ENCODE results near the gene IL17C. TPM values are rescaled to one million over a fixed set of nuclear protein-coding genes. Genes with fewer than 3 reads are reported as not detected.

IL17C gene
- total and polyA plus RNA-seq, 4 donors, result not detected

- H3K27ac ChIP-seq (ENCODE audit: low read depth in 1 of 2, low read length in 2 of 2), result no peak overlapping the region
- H3K9ac ChIP-seq (ENCODE audit: low read depth in 1 of 2, low read length in 2 of 2), result no peak overlapping the region
- 91% methylated on average over 10 of the region's 10 CpGs for WGBS
- no peaks in the 10 kb centered on the region for H3K9me3 ChIP-seq (ENCODE audit: control insufficient read depth in 4 of 4, low read length in 3 of 4)
- H3K4me3 ChIP-seq (ENCODE audit: low read depth in 1 of 3, low read length in 3 of 3), result no peak overlapping the region
- peaks cover 0 to 8% (median 1%) of the 10 kb centered on the region in 4 donors for H3K36me3 ChIP-seq (ENCODE audit: control insufficient read depth in 4 of 4, insufficient read depth in 3 of 4, low read depth in 1 of 4, low read length in 3 of 4)
- no peak for TF ChIP-seq FOXA1 (IDR thresholded peaks at IDR 0.05)
- TF ChIP-seq RAD21 (IDR thresholded peaks at IDR 0.05), result no peak
- no peak for TF ChIP-seq ATF3 (IDR thresholded peaks at IDR 0.05)
- no peak for TF ChIP-seq FOXA2 (IDR thresholded peaks at IDR 0.05)
- no peak for TF ChIP-seq RXRA (IDR thresholded peaks at IDR 0.05)
- TF ChIP-seq ZBTB33 (IDR thresholded peaks at IDR 0.05), result no peak
- no peak for TF ChIP-seq EGR1 (IDR thresholded peaks at IDR 0.05; ENCODE audit: low read depth in 2 of 2)
- no peak for TF ChIP-seq YY1 (IDR thresholded peaks at IDR 0.05)
- no peak for TF ChIP-seq REST (IDR thresholded peaks at IDR 0.05)
- no peak for TF ChIP-seq TAF1 (conservative IDR thresholded peaks at IDR 0.05)
- TF ChIP-seq SP1 (IDR thresholded peaks at IDR 0.05), result no peak
- no peak for TF ChIP-seq JUND (IDR thresholded peaks at IDR 0.05)
- TF ChIP-seq GABPA (IDR thresholded peaks at IDR 0.05 in 1 of 2, conservative IDR thresholded peaks at IDR 0.05 in 1 of 2), result no peak
- TF ChIP-seq CTCF (IDR thresholded peaks at IDR 0.05; ENCODE audit: low read depth, low read length, missing input control), result no peak
- TF ChIP-seq MAX (IDR thresholded peaks at IDR 0.05), result no peak
- TF ChIP-seq HNF4A (conservative IDR thresholded peaks at IDR 0.05), result no peak
- TF ChIP-seq NR2F2 (IDR thresholded peaks at IDR 0.05), result no peak
- no peak for TF ChIP-seq HNF4G (IDR thresholded peaks at IDR 0.05)
- no peaks in the 10 kb centered on the region for H3K27me3 ChIP-seq (ENCODE audit: control insufficient read depth in 4 of 4, insufficient read depth in 4 of 4, low read length in 3 of 4)
- peaks cover 2 to 8% (median 7%) of the 10 kb centered on the region in 4 donors for H3K4me1 ChIP-seq (ENCODE audit: control insufficient read depth in 4 of 4, insufficient read depth in 4 of 4, low read length in 3 of 4)
- DNase-seq (ENCODE audit: low spot score), result no peak
These were observed 31.6 kb downstream of the IL17C start for GRCh38 chr16:88669980-88670379.
